Retina (tissue), 1 donor: ENCODE results near the gene ZNF705A.
"Not testable (repeated sequence)": the region's sequence is repeated elsewhere in the genome, so short reads cannot be mapped to it uniquely, and the experiment has no call there.

Experiments
- DNase-seq: peaks from one replicate; pipeline ENCODE4 v3.0.0-alpha.2; 2016

Gene ZNF705A

GRCh38 chr12:8156845-8157244 lies at the start of gene ZNF705A:
ZNF705A (plus strand) TSS chr12:8157015; CDS start chr12:8172626, 15,611 bp downstream.
- DNase-seq, result no peak

GRCh38 chr12:8108808-8109398 lies 47.9 kb upstream of the ZNF705A start:
- peak; percentile 59 for DNase-seq

GRCh38 chr12:8113117-8113516 lies 43.7 kb upstream of the ZNF705A start:
- DNase-seq, result not testable (repeated sequence)

GRCh38 chr12:8120072-8120713 lies 36.6 kb upstream of the ZNF705A start:
- DNase-seq, result no peak

GRCh38 chr12:8123124-8123912 lies 33.5 kb upstream of the ZNF705A start, which contains the start of gene CLEC4A:
CLEC4A (plus strand) TSS chr12:8123617; CDS start chr12:8123879, 262 bp downstream.
- no peak for DNase-seq

- DNase-seq, result no peak
Observed at GRCh38 chr12:8127138-8127537, 29.7 kb upstream of the ZNF705A start.

- DNase-seq, result not testable (repeated sequence)
Observed at GRCh38 chr12:8133636-8134397, 23.0 kb upstream of the ZNF705A start.

- not testable (repeated sequence) for DNase-seq
Observed at GRCh38 chr12:8134398-8134930, 22.4 kb upstream of the ZNF705A start.

- DNase-seq, result not testable (repeated sequence)
Observed at GRCh38 chr12:8141647-8142046, 15.2 kb upstream of the ZNF705A start.

- no peak for DNase-seq
Observed at GRCh38 chr12:8143261-8143660, 13.6 kb upstream of the ZNF705A start.

GRCh38 chr12:8145754-8146441 lies 10.9 kb upstream of the ZNF705A start:
- DNase-seq, result peak; percentile 80

- no peak for DNase-seq
Observed at GRCh38 chr12:8146442-8146771, 10.4 kb upstream of the ZNF705A start.

GRCh38 chr12:8154526-8154925 lies 2.3 kb upstream of the ZNF705A start:
- DNase-seq, result no peak

- no peak for DNase-seq
Observed at GRCh38 chr12:8156416-8156815, 399 bp upstream of the ZNF705A start.

- DNase-seq, result no peak
Observed at GRCh38 chr12:8157484-8158198, 826 bp downstream of the ZNF705A start.

- DNase-seq, result not testable (repeated sequence)
Observed at GRCh38 chr12:8172911-8173310, 16.1 kb downstream of the ZNF705A start.

- peak; percentile 89 for DNase-seq
Observed at GRCh38 chr12:8179989-8180585, 23.3 kb downstream of the ZNF705A start.

GRCh38 chr12:8181271-8181670 lies 24.5 kb downstream of the ZNF705A start:
- DNase-seq, result not testable (repeated sequence)

- not testable (repeated sequence) for DNase-seq
Observed at GRCh38 chr12:8182923-8183322, 26.1 kb downstream of the ZNF705A start.

- DNase-seq, result not testable (repeated sequence)
Observed at GRCh38 chr12:8183346-8183745, 26.5 kb downstream of the ZNF705A start.

- not testable (repeated sequence) for DNase-seq
Observed at GRCh38 chr12:8184206-8184605, 27.4 kb downstream of the ZNF705A start.
